Liver (tissue), 9 donors: ENCODE data around the gene RNF149. TPM values are rescaled to one million over a fixed set of nuclear protein-coding genes. Genes with fewer than 3 reads are reported as not detected.

ENCODE experiments used
- DNase-seq: peaks from one replicate; pipeline ENCODE4 v3.0.0-alpha.2; 2017; ENCODE audit warnings: low spot score
- H3K27ac ChIP-seq, 2 donors: one replicate each; pipeline ENCODE4 v1.7.0; 2013; ENCODE audit warnings: inconsistent platforms in 2 of 2, low read length in 2 of 2, control low read depth in 1 of 2, low read depth in 1 of 2, mild to moderate bottlenecking in 1 of 2
- H3K27me3 ChIP-seq, 4 donors: one replicate each; pipeline versions ENCODE4 v1.6.1 to v1.7.0; 2013; ENCODE audit warnings: low read length in 3 of 4, inconsistent platforms in 1 of 4, mild to moderate bottlenecking in 1 of 4, moderate library complexity in 1 of 4; ENCODE audit not compliant: control insufficient read depth in 4 of 4, insufficient read depth in 4 of 4
- H3K36me3 ChIP-seq, 4 donors: one replicate each; pipeline versions ENCODE4 v1.6.1 to v1.7.0; 2013; ENCODE audit warnings: low read length in 3 of 4, mild to moderate bottlenecking in 3 of 4, low read depth in 1 of 4, moderate library complexity in 1 of 4; ENCODE audit not compliant: control insufficient read depth in 4 of 4, insufficient read depth in 3 of 4
- H3K4me1 ChIP-seq, 4 donors: one replicate each; pipeline versions ENCODE4 v1.6.1 to v1.7.0; 2013; ENCODE audit warnings: low read length in 3 of 4, mild to moderate bottlenecking in 3 of 4, moderate library complexity in 1 of 4; ENCODE audit not compliant: control insufficient read depth in 4 of 4, insufficient read depth in 4 of 4
- H3K4me3 ChIP-seq, 3 donors: one replicate each; pipeline versions ENCODE4 v1.6.1 to v1.7.0; 2013; ENCODE audit warnings: low read length in 3 of 3, control low read depth in 1 of 3, low read depth in 1 of 3, mild to moderate bottlenecking in 1 of 3
- H3K9ac ChIP-seq, 2 donors: one replicate each; pipeline ENCODE4 v1.7.0; 2013; ENCODE audit warnings: low read length in 2 of 2, mild to moderate bottlenecking in 2 of 2, moderate library complexity in 2 of 2, control low read depth in 1 of 2, low read depth in 1 of 2
- H3K9me3 ChIP-seq, 4 donors: one replicate each; pipeline versions ENCODE4 v1.6.1 to v1.7.0; 2013; ENCODE audit warnings: low read length in 3 of 4; ENCODE audit not compliant: control insufficient read depth in 4 of 4
- ATF3 ChIP-seq: IDR thresholded peaks from 2 replicates; pipeline ENCODE4 v1.6.1; 2016; ENCODE audit warnings: antibody characterized with exemption
- CTCF ChIP-seq: fragments of 150-350 bp; IDR thresholded peaks from 2 replicates; pipeline ENCODE4 v1.5.1; 2017; ENCODE audit warnings: improper control_type of control experiment, low read depth, low read length; ENCODE audit not compliant: missing input control
- EGR1 ChIP-seq, 2 donors: IDR thresholded peaks; 2 replicates each; pipeline ENCODE4 v1.6.1; 2016 to 2018; ENCODE audit warnings: antibody characterized with exemption in 2 of 2, low read depth in 2 of 2
- FOXA1 ChIP-seq: IDR thresholded peaks from 2 replicates; pipeline ENCODE4 v1.6.1; 2016; ENCODE audit warnings: antibody characterized with exemption
- FOXA2 ChIP-seq: IDR thresholded peaks from 2 replicates; pipeline ENCODE4 v1.6.1; 2016; ENCODE audit warnings: antibody characterized with exemption
- GABPA ChIP-seq, 2 donors: IDR thresholded peaks in 1 of 2; conservative IDR thresholded peaks in 1 of 2; 2 replicates each; pipeline ENCODE4 v1.6.1; 2016; ENCODE audit warnings: antibody characterized with exemption in 2 of 2, mild to moderate bottlenecking in 1 of 2, moderate library complexity in 1 of 2
- HNF4A ChIP-seq, 2 donors: conservative IDR thresholded peaks; 2 replicates each; pipeline ENCODE4 v1.6.1; 2016; ENCODE audit warnings: antibody characterized with exemption in 2 of 2, mild to moderate bottlenecking in 2 of 2
- HNF4G ChIP-seq: IDR thresholded peaks from 2 replicates; pipeline ENCODE4 v1.6.1; 2016; ENCODE audit warnings: antibody characterized with exemption
- JUND ChIP-seq, 2 donors: IDR thresholded peaks; 2 replicates each; pipeline ENCODE4 v1.6.1; 2016; ENCODE audit warnings: antibody characterized with exemption in 2 of 2
- MAX ChIP-seq: IDR thresholded peaks from 2 replicates; pipeline ENCODE4 v1.6.1; 2016; ENCODE audit warnings: antibody characterized with exemption
- NR2F2 ChIP-seq: IDR thresholded peaks from 2 replicates; pipeline ENCODE4 v1.6.1; 2016; ENCODE audit warnings: antibody characterized with exemption
- RAD21 ChIP-seq, 2 donors: IDR thresholded peaks; 2 replicates each; pipeline ENCODE4 v1.6.1; 2016; ENCODE audit warnings: antibody characterized with exemption in 2 of 2, mild to moderate bottlenecking in 2 of 2
- RXRA ChIP-seq, 2 donors: IDR thresholded peaks; 2 replicates each; pipeline ENCODE4 v1.6.1; 2017 to 2018; ENCODE audit warnings: antibody characterized with exemption in 2 of 2, mild to moderate bottlenecking in 1 of 2
- SP1 ChIP-seq: IDR thresholded peaks from 2 replicates; pipeline ENCODE4 v1.6.1; 2018; ENCODE audit warnings: antibody characterized with exemption, mild to moderate bottlenecking
- TAF1 ChIP-seq: conservative IDR thresholded peaks from 2 replicates; pipeline ENCODE4 v1.6.1; 2016; ENCODE audit warnings: antibody characterized with exemption, mild to moderate bottlenecking
- YY1 ChIP-seq: IDR thresholded peaks from 2 replicates; pipeline ENCODE4 v1.6.1; 2016; ENCODE audit warnings: antibody characterized with exemption, mild to moderate bottlenecking
- WGBS: extraction: QIAGEN DNeasy Blood & Tissue Kit; methylation state at CpG from one replicate; pipeline ENCODE4 v1.1.7; 2013; 5-methylcytosine and 5-hydroxymethylcytosine counted together
- polyA plus RNA-seq, 2 donors: library from polyadenylated mRNA; stranded (reverse) in 1 of 2; unstranded in 1 of 2; fragments of 200-250 nt in 1 of 2; fragments of >200 nt in 1 of 2; fragmentation: Nextera tagmentation in 1 of 2; extraction: Ambion mirVana in 1 of 2; gene quantifications; one replicate each; pipeline versions ENCODE4 v1.2.1 to v1.2.3, GENCODE V29; 2013 to 2015
- total RNA-seq, 2 donors: library from RNA; depleted of rRNA; stranded (reverse); fragments of >200 nt; gene quantifications; one replicate each; pipeline ENCODE4 v1.2.3, GENCODE V29; 2014
- TF ChIP-seq, protein P1 (sequence below): IDR thresholded peaks from 2 replicates; pipeline ENCODE4 v1.6.1; 2016; ENCODE audit warnings: antibody characterized with exemption, mild to moderate bottlenecking
- TF ChIP-seq, protein P2 (sequence below): IDR thresholded peaks from 2 replicates; pipeline ENCODE4 v1.6.1; 2016; ENCODE audit warnings: antibody characterized with exemption
- donor health status: healthy.
- donor health status: healthy.
- donor health status: healthy.
- donor health status: healthy.
- donor health status: healthy.

RNF149 gene
- total and polyA plus RNA-seq, 4 donors, result 14.1 to 54.7 (median 29.1) TPM

GRCh38 chr2:101286684-101287083, 21.8 kb downstream of the RNF149 start (continued):
- TF ChIP-seq, protein P1, sequence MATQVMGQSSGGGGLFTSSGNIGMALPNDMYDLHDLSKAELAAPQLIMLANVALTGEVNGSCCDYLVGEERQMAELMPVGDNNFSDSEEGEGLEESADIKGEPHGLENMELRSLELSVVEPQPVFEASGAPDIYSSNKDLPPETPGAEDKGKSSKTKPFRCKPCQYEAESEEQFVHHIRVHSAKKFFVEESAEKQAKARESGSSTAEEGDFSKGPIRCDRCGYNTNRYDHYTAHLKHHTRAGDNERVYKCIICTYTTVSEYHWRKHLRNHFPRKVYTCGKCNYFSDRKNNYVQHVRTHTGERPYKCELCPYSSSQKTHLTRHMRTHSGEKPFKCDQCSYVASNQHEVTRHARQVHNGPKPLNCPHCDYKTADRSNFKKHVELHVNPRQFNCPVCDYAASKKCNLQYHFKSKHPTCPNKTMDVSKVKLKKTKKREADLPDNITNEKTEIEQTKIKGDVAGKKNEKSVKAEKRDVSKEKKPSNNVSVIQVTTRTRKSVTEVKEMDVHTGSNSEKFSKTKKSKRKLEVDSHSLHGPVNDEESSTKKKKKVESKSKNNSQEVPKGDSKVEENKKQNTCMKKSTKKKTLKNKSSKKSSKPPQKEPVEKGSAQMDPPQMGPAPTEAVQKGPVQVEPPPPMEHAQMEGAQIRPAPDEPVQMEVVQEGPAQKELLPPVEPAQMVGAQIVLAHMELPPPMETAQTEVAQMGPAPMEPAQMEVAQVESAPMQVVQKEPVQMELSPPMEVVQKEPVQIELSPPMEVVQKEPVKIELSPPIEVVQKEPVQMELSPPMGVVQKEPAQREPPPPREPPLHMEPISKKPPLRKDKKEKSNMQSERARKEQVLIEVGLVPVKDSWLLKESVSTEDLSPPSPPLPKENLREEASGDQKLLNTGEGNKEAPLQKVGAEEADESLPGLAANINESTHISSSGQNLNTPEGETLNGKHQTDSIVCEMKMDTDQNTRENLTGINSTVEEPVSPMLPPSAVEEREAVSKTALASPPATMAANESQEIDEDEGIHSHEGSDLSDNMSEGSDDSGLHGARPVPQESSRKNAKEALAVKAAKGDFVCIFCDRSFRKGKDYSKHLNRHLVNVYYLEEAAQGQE, result no peak
- TF ChIP-seq EGR1 (IDR thresholded peaks at IDR 0.05; ENCODE audit: low read depth in 2 of 2), result no peak

GRCh38 chr2:101282980-101283379, 25.5 kb downstream of the RNF149 start:
- H3K9ac ChIP-seq, result no peak overlapping the region
- H3K27me3 ChIP-seq, result no peaks in the 10 kb centered on the region
- TF ChIP-seq TAF1 (no peak), MAX (no peak), GABPA (IDR thresholded peaks at IDR 0.05 in 1 of 2, conservative IDR thresholded peaks at IDR 0.05 in 1 of 2) (no peak), FOXA1 (no peak), RXRA (IDR thresholded peaks at IDR 0.05) (no peak), SP1 (no peak), YY1 (no peak), HNF4A (conservative IDR thresholded peaks at IDR 0.05) (no peak), ATF3 (no peak), FOXA2 (no peak), CTCF (no peak), NR2F2 (no peak), RAD21 (IDR thresholded peaks at IDR 0.05) (no peak), EGR1 (IDR thresholded peaks at IDR 0.05; ENCODE audit: low read depth in 2 of 2) (no peak), JUND (IDR thresholded peaks at IDR 0.05) (no peak), HNF4G (no peak)
- TF ChIP-seq, protein P2, sequence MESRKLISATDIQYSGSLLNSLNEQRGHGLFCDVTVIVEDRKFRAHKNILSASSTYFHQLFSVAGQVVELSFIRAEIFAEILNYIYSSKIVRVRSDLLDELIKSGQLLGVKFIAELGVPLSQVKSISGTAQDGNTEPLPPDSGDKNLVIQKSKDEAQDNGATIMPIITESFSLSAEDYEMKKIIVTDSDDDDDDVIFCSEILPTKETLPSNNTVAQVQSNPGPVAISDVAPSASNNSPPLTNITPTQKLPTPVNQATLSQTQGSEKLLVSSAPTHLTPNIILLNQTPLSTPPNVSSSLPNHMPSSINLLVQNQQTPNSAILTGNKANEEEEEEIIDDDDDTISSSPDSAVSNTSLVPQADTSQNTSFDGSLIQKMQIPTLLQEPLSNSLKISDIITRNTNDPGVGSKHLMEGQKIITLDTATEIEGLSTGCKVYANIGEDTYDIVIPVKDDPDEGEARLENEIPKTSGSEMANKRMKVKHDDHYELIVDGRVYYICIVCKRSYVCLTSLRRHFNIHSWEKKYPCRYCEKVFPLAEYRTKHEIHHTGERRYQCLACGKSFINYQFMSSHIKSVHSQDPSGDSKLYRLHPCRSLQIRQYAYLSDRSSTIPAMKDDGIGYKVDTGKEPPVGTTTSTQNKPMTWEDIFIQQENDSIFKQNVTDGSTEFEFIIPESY, result no peak
- TF ChIP-seq, protein P1, result no peak
- no peak overlapping the region for H3K4me3 ChIP-seq
- no peak overlapping the region for H3K27ac ChIP-seq
- WGBS, result 98% methylated on average over 3 of the region's 3 CpGs
- peaks cover 7 to 50% (median 40%) of the 10 kb centered on the region in 4 donors for H3K36me3 ChIP-seq
- no peaks in the 10 kb centered on the region for H3K9me3 ChIP-seq
- no peak for DNase-seq
- H3K4me1 ChIP-seq, result peaks cover 0 to 29% (median 12%) of the 10 kb centered on the region in 4 donors
